Measurements from ENCODE around the gene ZNF74.
"Not testable (repeated sequence)": the region's sequence is repeated elsewhere in the genome, so short reads cannot be mapped to it uniquely, and the experiment has no call there.

The ZNF74 gene

DNA sequence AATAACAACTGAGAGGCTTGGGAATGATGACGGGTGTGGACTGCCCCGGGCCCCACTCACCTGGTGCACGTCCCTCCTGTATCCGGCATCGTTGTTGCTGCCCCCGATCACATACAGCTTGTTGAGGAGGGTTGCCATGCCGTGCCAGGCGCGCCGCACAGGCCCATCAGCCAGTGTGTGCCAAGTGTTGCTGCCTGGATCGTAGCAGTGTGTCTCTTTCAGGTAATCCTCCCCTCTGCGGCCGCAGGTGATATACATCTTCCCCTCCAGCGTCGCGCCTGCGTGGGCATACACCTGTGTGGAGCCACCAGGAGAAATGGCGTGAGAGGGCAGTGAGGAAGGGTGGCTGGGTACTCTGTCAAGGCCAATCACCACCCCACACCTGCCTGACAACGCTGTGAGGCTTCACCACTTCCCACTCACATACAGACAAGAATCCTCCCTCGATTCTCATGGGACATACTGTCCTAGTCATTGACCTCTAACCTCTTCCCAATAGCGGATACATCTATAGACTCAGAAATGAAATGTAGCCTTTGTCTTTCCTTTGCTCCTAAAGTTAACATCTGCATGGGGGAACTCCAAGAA, 52.5 kb downstream of the ZNF74 start:
- no peak for DNase-seq (ENCODE audit: low spot score)

DNA sequence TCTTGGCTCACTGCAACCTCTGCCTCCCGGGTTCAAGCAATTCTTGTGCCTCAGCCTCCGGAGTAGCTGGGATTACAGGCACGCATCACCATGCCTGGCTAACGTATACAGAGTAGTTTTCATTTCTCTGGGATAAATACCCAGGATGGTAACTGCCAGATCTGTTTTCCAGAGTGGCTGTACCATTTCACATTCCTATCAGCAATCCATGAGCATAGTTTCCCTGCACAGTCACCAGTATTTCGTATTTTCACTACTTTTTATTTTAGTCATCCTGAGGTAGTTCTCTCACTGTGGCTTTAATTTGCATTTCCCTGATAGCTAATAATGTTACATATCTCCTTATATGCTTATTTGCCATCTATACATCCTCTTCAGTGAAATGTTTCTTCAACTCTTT, 54.7 kb downstream of the ZNF74 start:
- no peak for DNase-seq (ENCODE audit: low spot score)

DNA sequence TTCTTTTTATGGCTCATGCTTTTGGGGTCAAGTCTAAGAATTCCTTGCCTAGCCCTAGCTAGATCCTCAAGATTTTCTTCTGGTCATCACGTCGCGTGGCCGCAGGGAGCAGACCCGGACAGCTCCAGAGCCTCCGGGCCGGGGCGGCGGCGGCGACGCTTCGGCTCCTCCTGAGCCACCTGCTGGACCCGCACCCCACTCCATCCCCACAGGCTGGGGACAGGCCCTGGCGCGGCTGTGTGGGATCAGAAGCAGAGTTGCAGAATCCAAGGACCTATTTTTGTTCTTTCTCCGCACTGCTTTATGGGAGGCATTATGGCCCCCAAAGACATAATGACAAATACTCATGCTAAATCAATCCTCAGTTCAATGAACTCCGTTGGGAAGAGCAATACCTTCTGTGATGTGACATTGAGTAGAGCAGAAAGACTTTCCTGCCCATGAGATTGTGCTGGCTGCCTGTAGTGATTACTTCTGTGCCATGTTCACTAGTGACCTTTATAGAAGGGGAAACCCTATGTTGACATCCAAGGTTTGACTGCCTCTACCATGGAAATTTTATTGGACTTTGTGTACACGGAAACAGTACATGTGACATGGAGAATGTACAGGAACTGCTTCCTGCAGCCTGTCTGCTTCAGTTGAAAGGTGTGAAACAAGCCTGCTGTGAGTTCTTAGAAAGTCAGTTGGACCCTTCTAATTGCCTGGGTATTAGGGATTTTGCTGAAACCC, 56.0 kb downstream of the ZNF74 start:
- no peak for DNase-seq (ENCODE audit: low spot score)

DNA sequence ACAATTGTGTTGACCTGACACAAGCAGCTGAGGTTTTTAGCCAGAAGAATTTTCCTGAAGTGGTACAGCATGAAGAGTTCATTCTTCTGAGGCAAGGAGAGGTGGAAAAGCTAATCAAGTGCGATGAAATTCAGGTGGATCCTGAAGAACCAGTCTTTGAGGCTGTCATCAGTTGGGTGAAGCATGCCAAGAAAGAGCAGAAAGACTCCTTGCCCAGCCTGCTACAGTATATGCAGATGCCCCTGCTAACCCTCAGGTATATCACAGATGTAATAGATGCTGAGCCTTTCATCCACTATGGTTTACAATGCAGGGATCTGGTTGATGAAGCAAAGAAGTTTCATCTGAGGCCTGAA, 56.6 kb downstream of the ZNF74 start:
- no peak for DNase-seq (ENCODE audit: low spot score)

DNA sequence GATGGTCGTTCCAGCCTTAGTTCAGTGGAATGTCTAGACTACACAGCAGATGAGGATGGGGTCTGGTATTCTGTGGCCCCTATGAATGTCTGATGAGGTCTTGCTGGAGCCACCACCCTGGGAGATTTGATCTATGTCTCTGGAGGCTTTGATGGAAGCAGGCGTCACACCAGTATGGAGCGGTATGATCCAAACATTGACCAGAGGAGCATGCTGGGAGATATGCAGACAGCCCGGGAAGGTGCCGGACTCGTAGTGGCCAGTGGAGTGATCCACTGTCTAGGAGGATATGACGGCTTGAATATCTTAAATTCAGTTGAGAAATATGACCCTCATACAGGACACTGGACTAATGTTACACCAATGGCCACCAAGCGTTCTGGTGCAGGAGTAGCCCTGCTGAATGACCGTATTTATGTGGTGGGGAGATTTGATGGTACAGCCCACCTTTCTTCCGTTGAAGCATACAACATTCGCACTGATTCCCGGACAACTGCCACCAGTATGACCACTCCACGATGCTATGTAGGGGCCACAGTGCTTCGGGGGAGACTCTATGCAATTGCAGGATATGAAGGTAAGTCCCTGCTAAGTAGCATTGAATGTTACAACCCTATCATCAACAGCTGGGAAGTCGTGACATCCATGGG, 57.3 kb downstream of the ZNF74 start:
- DNase-seq (ENCODE audit: low spot score) = not testable (repeated sequence)

DNA sequence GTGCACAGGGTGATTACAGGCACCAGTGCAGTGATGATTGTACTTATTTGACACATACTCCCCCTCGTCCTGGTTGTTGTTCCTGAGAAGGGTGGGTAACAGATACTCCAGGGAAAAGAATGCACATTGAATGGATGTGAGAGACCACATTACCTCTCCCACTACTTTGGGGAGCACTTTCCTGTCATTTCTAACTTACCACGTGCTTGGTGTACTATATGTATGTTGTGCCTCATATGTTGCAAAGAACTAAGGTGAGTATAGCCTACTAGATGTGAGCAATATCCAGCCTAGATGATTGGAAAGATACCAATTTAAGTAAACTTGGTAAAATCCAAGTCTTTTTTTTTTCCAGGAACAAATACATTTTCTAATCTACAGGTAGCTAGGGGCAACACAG, 58.0 kb downstream of the ZNF74 start:
- DNase-seq (ENCODE audit: low spot score) = no peak

DNA sequence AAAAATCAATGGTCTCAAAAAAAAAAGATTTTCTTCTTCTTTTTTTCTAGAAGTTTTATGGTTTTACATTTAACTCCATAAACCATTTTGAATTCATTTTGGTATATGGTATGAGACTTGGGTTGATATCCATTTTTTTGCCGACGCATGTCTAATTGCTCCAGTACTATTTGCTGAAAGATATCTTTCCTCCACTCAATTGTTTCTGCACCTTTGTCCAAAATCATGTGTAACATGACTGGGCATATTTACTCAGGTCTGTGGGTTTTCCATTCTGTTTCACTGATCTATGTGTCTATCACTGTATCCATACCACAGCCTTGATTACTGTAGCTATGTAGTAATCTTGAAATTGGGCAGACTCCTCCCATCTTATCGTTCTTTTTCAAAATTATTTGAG, 59.3 kb downstream of the ZNF74 start:
- DNase-seq (ENCODE audit: low spot score) = no peak

DNA sequence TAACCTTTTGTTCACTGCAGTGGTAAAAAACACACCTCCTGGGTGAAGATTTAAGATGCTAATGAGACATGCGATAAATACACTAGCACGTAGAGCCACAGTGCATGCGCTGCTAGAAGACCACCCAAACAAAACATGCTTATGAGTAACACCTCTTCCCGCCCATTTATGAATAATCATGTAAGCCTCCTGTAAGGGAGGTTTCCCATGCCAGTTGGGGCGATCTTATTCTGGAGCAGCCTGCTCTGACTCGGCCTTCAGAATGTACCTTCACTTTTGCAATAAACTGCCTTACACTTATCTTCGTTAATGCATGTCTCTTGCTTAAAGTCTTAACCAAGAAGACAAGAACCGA, 61.7 kb downstream of the ZNF74 start:
- DNase-seq (ENCODE audit: low spot score) = no peak

DNA sequence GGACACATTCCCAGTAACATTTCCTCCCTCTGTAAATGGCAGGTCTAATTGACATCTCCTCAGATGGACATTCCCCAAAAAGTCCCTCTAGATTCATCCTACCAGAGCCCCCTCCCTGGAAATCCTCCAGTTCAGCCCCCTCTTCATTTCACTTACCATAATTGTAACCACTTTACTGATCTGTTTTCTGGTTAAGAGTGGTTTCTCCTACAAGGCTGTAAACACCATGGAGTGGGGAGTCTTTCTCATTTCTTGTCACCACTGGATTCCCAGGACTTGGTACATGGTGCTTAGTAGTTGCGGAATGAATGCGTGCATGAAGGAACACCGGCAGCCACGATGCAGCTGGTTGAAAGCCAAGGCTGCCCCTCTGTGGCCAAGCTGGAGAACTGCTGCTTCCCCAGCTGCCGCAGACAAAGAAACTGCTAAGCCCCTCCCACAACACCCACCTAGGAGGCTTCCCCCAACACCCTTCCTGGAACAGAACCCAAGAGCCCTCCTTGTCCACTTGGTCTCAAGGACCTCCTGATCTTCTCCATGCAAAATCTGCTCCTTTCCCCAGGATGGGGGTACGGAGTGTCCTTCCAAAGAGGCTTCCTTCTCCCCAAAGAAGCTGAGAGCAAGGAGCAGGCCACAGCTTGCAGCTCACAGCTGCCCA, 62.2 kb downstream of the ZNF74 start:
- peak; percentile 86 for DNase-seq (ENCODE audit: low spot score)

DNA sequence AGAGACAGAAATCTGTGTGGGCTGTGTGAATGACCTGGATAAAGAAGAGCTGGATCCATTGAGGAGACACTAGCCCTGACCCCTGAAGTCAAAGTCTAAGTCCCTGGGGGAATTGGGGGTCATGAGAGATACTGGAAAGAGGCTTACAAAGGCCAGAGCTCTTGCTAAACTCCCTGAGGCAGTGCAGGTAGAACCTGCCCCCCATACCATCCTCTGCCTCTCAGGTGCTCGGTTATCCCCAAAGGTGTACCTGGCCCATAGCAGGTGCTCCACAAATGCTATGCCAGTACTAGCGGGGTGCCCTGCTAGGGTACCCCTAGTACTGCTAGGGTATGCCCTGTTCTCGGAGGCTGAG, 62.7 kb downstream of the ZNF74 start:
- no peak for DNase-seq (ENCODE audit: low spot score)

DNA sequence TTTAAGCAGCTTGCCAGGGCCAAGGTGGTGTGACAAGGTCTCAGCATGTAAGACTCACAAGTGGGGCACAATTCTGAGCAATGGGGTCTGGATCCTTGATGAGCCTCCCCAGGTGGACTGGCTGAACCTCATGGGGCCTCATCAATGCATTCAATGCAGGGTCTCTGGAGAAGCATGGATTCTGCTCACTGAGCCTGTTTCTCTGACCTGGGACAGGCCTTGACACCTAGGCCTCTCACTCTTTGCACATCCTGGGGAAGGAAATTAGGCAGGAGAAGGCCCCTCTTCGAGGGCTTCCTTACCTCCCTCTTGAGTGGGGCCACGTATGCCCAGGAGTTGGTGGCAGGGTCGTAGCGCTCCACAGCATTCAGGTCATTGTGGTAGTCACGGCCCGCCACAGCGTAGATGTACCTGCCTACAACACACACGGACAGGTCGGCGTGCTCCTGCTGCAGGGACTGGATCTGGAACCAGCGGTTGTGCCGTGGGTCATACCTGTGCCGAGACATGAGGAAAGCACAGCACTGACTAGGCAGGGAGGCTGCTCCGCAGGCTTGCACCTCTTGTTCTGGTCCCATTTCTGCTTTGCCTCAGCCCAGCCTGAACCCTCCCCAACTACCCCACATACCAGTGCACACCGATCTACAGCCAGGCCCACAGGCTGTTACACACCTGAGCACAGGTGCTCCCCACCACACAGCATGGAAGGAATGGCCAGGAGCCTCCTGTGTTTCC, 63.7 kb downstream of the ZNF74 start:
- DNase-seq (ENCODE audit: low spot score) = no peak

Small RNAs within 50 kb of the gene (small RNA-seq; reads per million reads assigned to genes)
- 0 reads per million in 2 experiments for gene RNU6-225P
